Mucosa of descending colon (tissue), 3 donors: Measurements from ENCODE around the gene E2F3. TPM values are rescaled to one million over a fixed set of nuclear protein-coding genes. Genes with fewer than 3 reads are reported as not detected.

Experiments used
- ATAC-seq: fragments of 200-7000 bp; cut with Tn5 transposase; one replicate; pipeline ENCODE4 v1.9.1; 2020; ENCODE audit warnings: mild to moderate bottlenecking, moderate library complexity
- DNase-seq, 3 donors: peaks; one replicate each; pipeline ENCODE4 v3.0.0-alpha.2; 2020
- H3K36me3 ChIP-seq: fragments of 200-600 bp; one replicate; pipeline ENCODE4 v1.8.0; 2021; ENCODE audit warnings: low read depth, mild to moderate bottlenecking
- H3K4me1 ChIP-seq: fragments of 200-600 bp; one replicate; pipeline ENCODE4 v1.8.0; 2021; ENCODE audit warnings: low read depth, mild to moderate bottlenecking
- H3K4me3 ChIP-seq: fragments of 200-600 bp; one replicate; pipeline ENCODE4 v1.8.0; 2021; ENCODE audit warnings: mild to moderate bottlenecking
- H3K9me3 ChIP-seq: fragments of 200-600 bp; one replicate; pipeline ENCODE4 v1.8.0; 2021; ENCODE audit warnings: mild to moderate bottlenecking
- intact Hi-C, 2 donors: fragments of 100-400 bp; cut with DNase I in 1 of 2; cut with micrococcal nuclease in 1 of 2; formaldehyde crosslinking; loops; one replicate each; pipeline versions ENCODE4 v1.11.0 to v1.11.1; 2022; cut with DNase I, micrococcal nuclease
- total RNA-seq, 3 donors: library from RNA; stranded (reverse); fragmentation: NEBNext Ultra II Directional in 2 of 3; extraction: Animal tissue kit (Norgen Biotek cat#: 25700) in 2 of 3; gene quantifications; one replicate each; pipeline versions ENCODE4 v1.2.1 to v1.2.4, GENCODE V29; 2021 to 2023
- TF ChIP-seq, protein P1 (sequence below): fragments of 200-600 bp; IDR thresholded peaks from one replicate; pipeline ENCODE4 v1.8.0; 2022; ENCODE audit warnings: antibody characterized with exemption, mild to moderate bottlenecking
- donor health status: DM: no; HTN: no; CAD: no; lungs with moderate emphysema.
- donor health status: DM: no; HTN: no; CAD: no.
- donor health status: DM: no; HTN: yes; CAD: no.

E2F3 gene
- total RNA-seq, 3 donors from 2014 or later = 7.6 to 10.0 (median 7.9) TPM

DNA sequence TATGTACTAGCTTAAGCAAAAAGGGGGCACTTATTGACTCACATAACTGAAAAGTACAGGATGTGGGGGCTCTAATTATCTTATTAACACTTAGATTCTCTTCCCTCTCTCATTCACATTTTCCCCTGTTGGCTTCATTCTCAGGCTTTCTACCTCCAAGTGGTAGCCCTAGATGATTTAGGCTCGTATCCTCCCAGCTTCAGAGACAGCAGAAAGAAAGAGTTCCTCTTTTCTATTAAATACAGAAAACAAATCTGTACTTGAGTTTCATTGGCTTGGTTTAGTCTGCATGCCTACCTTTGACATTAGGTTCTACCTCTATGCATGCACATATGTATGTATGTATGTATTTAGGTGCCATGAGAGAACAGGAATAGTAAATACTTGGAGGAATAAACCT lies 15.5 kb upstream of the E2F3 start:
- DNase-seq = no peak
- Histone ChIP-seq H3K4me1 (no peaks in the 10 kb centered on the region), H3K36me3 (no peaks in the 10 kb centered on the region), H3K4me3 (no peak overlapping the region), H3K9me3 (no peaks in the 10 kb centered on the region)
- intact Hi-C loops = no loop called here
- no peak for ATAC-seq
- TF ChIP-seq, protein P1, sequence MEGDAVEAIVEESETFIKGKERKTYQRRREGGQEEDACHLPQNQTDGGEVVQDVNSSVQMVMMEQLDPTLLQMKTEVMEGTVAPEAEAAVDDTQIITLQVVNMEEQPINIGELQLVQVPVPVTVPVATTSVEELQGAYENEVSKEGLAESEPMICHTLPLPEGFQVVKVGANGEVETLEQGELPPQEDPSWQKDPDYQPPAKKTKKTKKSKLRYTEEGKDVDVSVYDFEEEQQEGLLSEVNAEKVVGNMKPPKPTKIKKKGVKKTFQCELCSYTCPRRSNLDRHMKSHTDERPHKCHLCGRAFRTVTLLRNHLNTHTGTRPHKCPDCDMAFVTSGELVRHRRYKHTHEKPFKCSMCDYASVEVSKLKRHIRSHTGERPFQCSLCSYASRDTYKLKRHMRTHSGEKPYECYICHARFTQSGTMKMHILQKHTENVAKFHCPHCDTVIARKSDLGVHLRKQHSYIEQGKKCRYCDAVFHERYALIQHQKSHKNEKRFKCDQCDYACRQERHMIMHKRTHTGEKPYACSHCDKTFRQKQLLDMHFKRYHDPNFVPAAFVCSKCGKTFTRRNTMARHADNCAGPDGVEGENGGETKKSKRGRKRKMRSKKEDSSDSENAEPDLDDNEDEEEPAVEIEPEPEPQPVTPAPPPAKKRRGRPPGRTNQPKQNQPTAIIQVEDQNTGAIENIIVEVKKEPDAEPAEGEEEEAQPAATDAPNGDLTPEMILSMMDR = no peak

DNA sequence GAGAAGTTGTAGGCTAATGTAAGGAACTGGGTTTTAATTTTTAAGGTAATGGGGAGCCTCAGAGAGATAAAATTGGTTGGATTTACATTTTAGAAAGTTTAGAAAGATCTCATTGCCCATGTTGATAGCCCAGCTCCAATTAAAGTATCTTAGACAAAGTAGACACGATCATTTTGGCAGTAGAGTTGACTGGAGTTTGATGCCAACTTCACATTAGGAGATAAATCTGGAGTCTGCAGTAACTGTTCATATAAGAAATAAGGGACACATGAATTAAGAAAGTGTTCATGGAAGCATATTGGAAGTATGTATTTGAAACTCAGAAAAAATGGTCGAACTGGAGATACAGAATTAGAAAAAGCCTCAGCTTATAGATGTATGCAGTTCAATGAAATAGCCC lies 12.6 kb upstream of the E2F3 start:
- H3K9me3 ChIP-seq = no peaks in the 10 kb centered on the region
- intact Hi-C loops = no loop called here
- H3K36me3 ChIP-seq = no peaks in the 10 kb centered on the region
- H3K4me1 ChIP-seq = no peaks in the 10 kb centered on the region
- TF ChIP-seq, protein P1 = no peak
- no peak overlapping the region for H3K4me3 ChIP-seq
- DNase-seq = no peak
- ATAC-seq = no peak

DNA sequence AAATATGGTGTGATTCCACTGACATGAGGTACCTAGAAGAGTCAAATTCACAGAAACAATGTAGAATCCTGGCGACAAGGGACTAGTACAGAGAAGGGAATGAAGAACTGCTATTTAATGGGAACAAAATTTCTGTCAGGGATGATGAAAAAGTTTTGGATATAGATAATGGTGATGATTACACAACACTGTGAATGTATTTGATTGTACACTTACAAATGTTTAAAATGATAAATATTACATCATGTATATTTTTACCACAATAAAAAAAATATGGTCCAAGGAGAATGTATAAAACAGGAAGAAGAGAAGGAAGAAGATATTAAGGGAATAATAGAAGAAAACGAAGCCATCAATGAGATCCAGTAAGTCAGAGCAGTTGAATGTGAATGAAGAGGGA lies 8.4 kb upstream of the E2F3 start:
- TF ChIP-seq, protein P1 = no peak
- Histone ChIP-seq H3K36me3 (no peaks in the 10 kb centered on the region), H3K4me3 (no peak overlapping the region), H3K4me1 (no peaks in the 10 kb centered on the region), H3K9me3 (no peaks in the 10 kb centered on the region)
- intact Hi-C loops = no loop called here
- DNase-seq (no peak), ATAC-seq (no peak)

DNA sequence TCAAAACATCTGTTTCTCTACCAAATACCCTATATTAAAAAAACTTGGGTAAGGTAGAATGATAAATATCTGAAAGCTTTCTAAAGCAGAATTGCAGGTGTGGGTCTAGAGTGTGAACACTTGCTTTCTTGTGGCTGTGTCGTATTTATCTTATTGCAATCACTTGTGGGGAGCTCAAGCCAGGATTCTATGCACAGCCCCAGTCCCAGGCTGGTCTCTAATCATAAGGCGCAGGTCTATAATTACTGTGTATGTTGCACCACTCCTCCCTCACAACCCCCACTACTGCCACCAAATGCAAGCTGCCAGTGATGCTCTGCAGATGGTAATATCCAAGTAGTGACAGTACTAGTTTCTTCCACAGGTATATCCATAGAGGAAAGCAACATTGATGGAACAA lies 2.2 kb upstream of the E2F3 start:
- Histone ChIP-seq H3K9me3 (no peaks in the 10 kb centered on the region), H3K4me3 (no peak overlapping the region), H3K36me3 (peaks cover 6% of the 10 kb centered on the region), H3K4me1 (peaks cover 9% of the 10 kb centered on the region)
- DNase-seq = no peak
- TF ChIP-seq, protein P1 = no peak
- intact Hi-C loops = no loop called here
- no peak for ATAC-seq

DNA sequence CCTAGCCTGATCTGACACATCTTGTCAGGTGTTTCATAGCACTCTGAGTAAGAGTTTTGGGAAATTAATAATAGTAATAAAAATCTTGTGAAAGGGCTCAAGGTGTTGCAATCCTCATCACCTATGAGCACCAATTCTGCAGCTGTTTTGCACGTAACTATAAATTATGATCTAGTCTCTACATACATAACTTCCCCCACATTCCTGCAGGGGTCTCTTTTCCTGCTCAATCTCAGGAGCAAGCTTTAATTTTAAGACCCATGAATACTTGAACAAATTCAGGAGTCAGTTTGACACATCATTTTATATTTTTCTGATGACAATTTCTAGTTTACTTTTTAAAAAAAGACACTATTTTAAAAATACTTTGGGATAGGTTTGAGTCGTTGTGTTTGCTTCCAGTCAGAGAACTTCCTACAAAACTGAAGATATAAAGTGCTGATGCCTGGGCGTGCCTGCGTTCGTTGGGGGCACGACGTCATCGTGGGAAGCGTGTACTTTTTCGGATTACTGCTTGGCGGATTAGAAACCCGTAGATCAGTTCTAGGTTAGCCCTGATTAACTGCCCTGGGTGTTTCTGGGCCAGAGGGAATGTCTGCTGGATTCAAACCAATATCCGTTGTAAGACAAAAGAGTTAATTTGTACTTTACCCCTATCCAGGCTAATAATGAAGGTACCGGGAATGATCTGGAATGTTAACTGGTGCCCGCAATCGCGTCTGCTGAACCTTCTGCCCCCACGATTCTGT lies 1.0 kb upstream of the E2F3 start:
- peaks cover 13% of the 10 kb centered on the region for H3K4me1 ChIP-seq
- TF ChIP-seq, protein P1 = no peak
- ATAC-seq (no peak), DNase-seq (peak; percentile 60 to 66 (median 65))
- no peaks in the 10 kb centered on the region for H3K9me3 ChIP-seq
- intact Hi-C loops = no loop called here
- peaks cover 6% of the 10 kb centered on the region for H3K36me3 ChIP-seq
- H3K4me3 ChIP-seq = peak overlapping the region; percentile 1

DNA sequence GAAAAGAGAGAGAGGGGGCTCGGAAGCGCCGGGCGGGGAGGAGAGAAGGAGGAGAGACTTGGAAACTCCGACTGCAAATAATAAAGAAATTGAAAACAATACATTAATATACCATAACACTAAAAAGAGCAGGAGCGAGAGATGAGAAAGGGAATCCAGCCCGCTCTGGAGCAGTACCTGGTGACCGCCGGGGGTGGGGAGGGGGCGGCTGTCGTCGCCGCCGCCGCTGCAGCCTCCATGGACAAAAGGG lies 338 bp downstream of the E2F3 start:
- TF ChIP-seq, protein P1 = no peak
- DNase-seq (peak in 1 of 3 donors; percentile 38), ATAC-seq (no peak)
- intact Hi-C loops = no loop called here
- Histone ChIP-seq H3K4me3 (peak overlapping the region; percentile 46), H3K9me3 (no peaks in the 10 kb centered on the region), H3K4me1 (peaks cover 13% of the 10 kb centered on the region), H3K36me3 (peaks cover 6% of the 10 kb centered on the region)
